Adipocyte (in vitro differentiated cells): ENCODE results near the gene EEIG1.

Source experiments
- DNase-seq: peaks from one replicate; pipeline ENCODE4 v3.0.0-alpha.2; 2015; ENCODE audit warnings: low read depth
- H3K27me3 ChIP-seq: replicated peaks from 2 replicates; pipeline ENCODE4 v1.7.0; 2013; ENCODE audit warnings: mild to moderate bottlenecking, low read length, moderate library complexity; ENCODE audit not compliant: control insufficient read depth, insufficient read depth
- H3K36me3 ChIP-seq: 2 replicates; pipeline ENCODE4 v1.7.0; 2013; ENCODE audit warnings: low read length, mild to moderate bottlenecking, moderate library complexity; ENCODE audit not compliant: control insufficient read depth, insufficient read depth, severe bottlenecking
- H3K4me1 ChIP-seq: 2 replicates; pipeline ENCODE4 v1.7.0; 2013; ENCODE audit warnings: mild to moderate bottlenecking, low read length, moderate library complexity; ENCODE audit not compliant: control insufficient read depth, insufficient read depth
- H3K4me3 ChIP-seq: 2 replicates; pipeline ENCODE4 v1.7.0; 2013; ENCODE audit warnings: mild to moderate bottlenecking, low read length, moderate library complexity
- H3K9ac ChIP-seq: 2 replicates; pipeline ENCODE4 v1.7.0; 2013; ENCODE audit warnings: mild to moderate bottlenecking, low read length, moderate library complexity
- H3K9me3 ChIP-seq: 2 replicates; pipeline ENCODE4 v1.7.0; 2013; ENCODE audit warnings: mild to moderate bottlenecking, low read length, moderate library complexity; ENCODE audit not compliant: control insufficient read depth

Gene EEIG1

GRCh38 chr9:127943011-127943662, 37.7 kb downstream of the EEIG1 start:
- Histone ChIP-seq H3K27me3 (no peaks in the 10 kb centered on the region), H3K4me1 (peaks cover 14% of the 10 kb centered on the region), H3K9me3 (no peaks in the 10 kb centered on the region), H3K4me3 (no peak overlapping the region), H3K36me3 (peaks cover 21% of the 10 kb centered on the region), H3K9ac (no peak overlapping the region)
- DNase-seq, result no peak

- Histone ChIP-seq H3K9me3 (no peaks in the 10 kb centered on the region), H3K4me3 (no peak overlapping the region), H3K4me1 (peaks cover 18% of the 10 kb centered on the region), H3K27me3 (no peaks in the 10 kb centered on the region), H3K9ac (no peak overlapping the region), H3K36me3 (peaks cover 21% of the 10 kb centered on the region)
- peak; percentile 78 for DNase-seq
Observed at GRCh38 chr9:127942216-127943010, 38.4 kb downstream of the EEIG1 start.

GRCh38 chr9:127941961-127942215, 38.9 kb downstream of the EEIG1 start:
- no peak overlapping the region for H3K4me3 ChIP-seq
- no peaks in the 10 kb centered on the region for H3K27me3 ChIP-seq
- H3K9me3 ChIP-seq, result no peaks in the 10 kb centered on the region
- DNase-seq, result no peak
- H3K36me3 ChIP-seq, result peaks cover 21% of the 10 kb centered on the region
- H3K9ac ChIP-seq, result no peak overlapping the region
- H3K4me1 ChIP-seq, result peaks cover 19% of the 10 kb centered on the region

- no peak for DNase-seq
- H3K9me3 ChIP-seq, result no peaks in the 10 kb centered on the region
- no peak overlapping the region for H3K4me3 ChIP-seq
- H3K4me1 ChIP-seq, result peaks cover 19% of the 10 kb centered on the region
- no peaks in the 10 kb centered on the region for H3K27me3 ChIP-seq
- H3K9ac ChIP-seq, result peak overlapping the region; percentile 1
- peaks cover 21% of the 10 kb centered on the region for H3K36me3 ChIP-seq
Observed at GRCh38 chr9:127941062-127941960, 39.5 kb downstream of the EEIG1 start.

- H3K27me3 ChIP-seq, result no peaks in the 10 kb centered on the region
- H3K4me1 ChIP-seq, result peaks cover 24% of the 10 kb centered on the region
- peaks cover 21% of the 10 kb centered on the region for H3K36me3 ChIP-seq
- no peaks in the 10 kb centered on the region for H3K9me3 ChIP-seq
- H3K4me3 ChIP-seq, result no peak overlapping the region
- no peak for DNase-seq
- H3K9ac ChIP-seq, result peak overlapping the region; percentile 1
Observed at GRCh38 chr9:127940593-127940992, 40.2 kb downstream of the EEIG1 start.

- no peak for DNase-seq
- peaks cover 25% of the 10 kb centered on the region for H3K4me1 ChIP-seq
- H3K36me3 ChIP-seq, result peaks cover 9% of the 10 kb centered on the region
- peak overlapping the region; percentile 94 for H3K9ac ChIP-seq
- peak overlapping the region; percentile 93 for H3K4me3 ChIP-seq
- H3K9me3 ChIP-seq, result no peaks in the 10 kb centered on the region
- H3K27me3 ChIP-seq, result no peaks in the 10 kb centered on the region
Observed at GRCh38 chr9:127938298-127938690, 42.5 kb downstream of the EEIG1 start.

GRCh38 chr9:127937388-127938297, 43.1 kb downstream of the EEIG1 start, which contains the start of gene DPM2:
TSS of gene DPM2 (minus strand) at chr9:127937854. CDS start at chr9:127937820, 34 bp downstream.
- peaks cover 9% of the 10 kb centered on the region for H3K36me3 ChIP-seq
- H3K27me3 ChIP-seq, result no peaks in the 10 kb centered on the region
- peak; percentile 90 for DNase-seq
- peak within 1 kb of the TSS; percentile 93 for H3K4me3 ChIP-seq
- no peaks in the 10 kb centered on the region for H3K9me3 ChIP-seq
- H3K9ac ChIP-seq, result peak within 1 kb of the TSS; percentile 94
- peaks cover 25% of the 10 kb centered on the region for H3K4me1 ChIP-seq

GRCh38 chr9:127937056-127937387, 43.8 kb downstream of the EEIG1 start:
- Histone ChIP-seq H3K27me3 (no peaks in the 10 kb centered on the region), H3K4me3 (peak overlapping the region; percentile 93), H3K9ac (peak overlapping the region; percentile 94), H3K36me3 (peaks cover 7% of the 10 kb centered on the region), H3K9me3 (no peaks in the 10 kb centered on the region), H3K4me1 (peaks cover 25% of the 10 kb centered on the region)
- peak; percentile 41 for DNase-seq

- peaks cover 5% of the 10 kb centered on the region for H3K36me3 ChIP-seq
- H3K9ac ChIP-seq, result peak overlapping the region; percentile 94
- H3K4me3 ChIP-seq, result peak overlapping the region; percentile 93
- peaks cover 32% of the 10 kb centered on the region for H3K4me1 ChIP-seq
- no peaks in the 10 kb centered on the region for H3K27me3 ChIP-seq
- H3K9me3 ChIP-seq, result no peaks in the 10 kb centered on the region
- no peak for DNase-seq
Observed at GRCh38 chr9:127936347-127936852, 44.4 kb downstream of the EEIG1 start.

GRCh38 chr9:127935765-127936221, 45.0 kb downstream of the EEIG1 start:
- Histone ChIP-seq H3K4me1 (peaks cover 38% of the 10 kb centered on the region), H3K27me3 (no peaks in the 10 kb centered on the region), H3K36me3 (peaks cover 5% of the 10 kb centered on the region), H3K9me3 (no peaks in the 10 kb centered on the region), H3K4me3 (peak overlapping the region; percentile 93), H3K9ac (peak overlapping the region; percentile 94)
- DNase-seq, result no peak
